Stimulated activated naive CD8-positive, alpha-beta T cell treated with anti-CD3 and anti-CD28 coated beads, Interleukin-15, Interleukin-2, amounts not matched to agents 100 U/mL and 50 U/mL, for 24 hours (primary cell): ENCODE data around the gene FCRL6.

ENCODE experiments used
- ATAC-seq: fragments of 150-1000 bp; cut with Tn5 transposase; one replicate; pipeline ENCODE4 v1.10.0; 2021
- DNase-seq: peaks from one replicate; pipeline ENCODE4 v3.0.0; 2021

The FCRL6 gene, protein sequence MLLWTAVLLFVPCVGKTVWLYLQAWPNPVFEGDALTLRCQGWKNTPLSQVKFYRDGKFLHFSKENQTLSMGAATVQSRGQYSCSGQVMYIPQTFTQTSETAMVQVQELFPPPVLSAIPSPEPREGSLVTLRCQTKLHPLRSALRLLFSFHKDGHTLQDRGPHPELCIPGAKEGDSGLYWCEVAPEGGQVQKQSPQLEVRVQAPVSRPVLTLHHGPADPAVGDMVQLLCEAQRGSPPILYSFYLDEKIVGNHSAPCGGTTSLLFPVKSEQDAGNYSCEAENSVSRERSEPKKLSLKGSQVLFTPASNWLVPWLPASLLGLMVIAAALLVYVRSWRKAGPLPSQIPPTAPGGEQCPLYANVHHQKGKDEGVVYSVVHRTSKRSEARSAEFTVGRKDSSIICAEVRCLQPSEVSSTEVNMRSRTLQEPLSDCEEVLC

DNA sequence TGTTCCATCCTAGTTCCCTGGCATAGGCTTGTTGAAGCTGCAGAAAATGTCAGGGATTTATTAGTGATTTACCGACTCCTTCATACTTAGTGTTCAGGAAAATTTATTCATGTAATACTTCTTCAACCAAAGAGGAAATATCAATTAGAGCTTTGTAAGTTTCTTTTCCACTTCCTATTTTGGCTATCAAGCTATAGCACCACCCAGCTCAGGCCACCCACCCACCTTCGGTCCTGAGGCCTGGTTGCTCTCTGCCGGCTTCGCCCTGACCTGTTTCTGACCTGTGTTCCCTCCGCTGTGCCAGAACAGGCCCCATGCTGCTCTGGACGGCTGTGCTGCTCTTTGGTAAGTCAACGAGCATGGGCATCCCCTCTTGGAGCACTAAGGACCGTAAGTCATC, at the start of gene FCRL6:
TSS of gene FCRL6 (plus strand) at position 250 of the 400 bp plus-strand sequence. CDS start at position 315, 65 bp downstream.
- DNase-seq (no peak), ATAC-seq (no peak)

DNA sequence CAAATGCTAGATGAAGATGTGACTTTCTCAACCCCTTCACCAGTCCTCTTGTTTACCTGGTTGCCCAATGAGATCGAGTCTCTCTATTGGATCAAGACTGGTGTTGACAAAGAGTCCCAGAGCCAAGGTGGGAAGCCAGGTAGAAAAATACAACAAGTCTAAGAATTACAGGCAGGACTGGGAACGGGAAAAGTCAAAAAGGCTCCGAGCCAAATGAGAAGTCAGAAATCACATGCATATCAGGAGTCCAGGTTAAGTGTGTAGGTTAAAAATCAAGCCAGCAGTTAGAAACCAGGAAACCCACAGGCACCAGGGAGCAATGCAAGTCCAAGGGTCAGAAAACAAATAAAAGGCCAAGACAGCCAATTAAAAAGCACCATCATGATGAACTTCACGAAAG, 48.8 kb upstream of the FCRL6 start:
- DNase-seq (no peak), ATAC-seq (no peak)

DNA sequence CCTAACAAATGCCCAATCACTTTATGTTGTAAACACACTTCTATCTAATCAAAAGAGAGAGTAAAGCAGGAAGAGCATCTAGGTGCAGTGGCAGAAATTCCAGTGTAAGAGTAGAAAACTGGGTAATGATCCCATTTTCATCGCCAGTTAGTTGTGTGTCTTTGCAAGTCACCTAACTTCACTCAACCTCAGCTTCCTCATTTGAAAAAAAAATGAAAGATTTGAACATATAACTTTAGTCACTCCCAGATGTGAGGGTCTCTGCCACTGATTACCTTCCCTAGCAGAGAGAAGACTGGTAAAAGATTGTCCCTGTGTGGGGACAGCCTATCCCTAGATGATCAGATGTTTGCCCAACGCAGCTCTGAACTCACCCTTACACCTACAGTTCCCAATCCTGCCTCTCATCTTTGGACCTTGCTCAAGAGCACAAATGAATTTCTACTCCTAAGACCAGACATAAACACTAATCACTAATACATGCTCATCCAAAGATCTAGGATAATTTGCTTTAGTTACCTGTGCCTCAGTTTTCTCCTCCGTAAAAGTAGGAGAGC, 46.6 kb upstream of the FCRL6 start:
- ATAC-seq (no peak), DNase-seq (no peak)

DNA sequence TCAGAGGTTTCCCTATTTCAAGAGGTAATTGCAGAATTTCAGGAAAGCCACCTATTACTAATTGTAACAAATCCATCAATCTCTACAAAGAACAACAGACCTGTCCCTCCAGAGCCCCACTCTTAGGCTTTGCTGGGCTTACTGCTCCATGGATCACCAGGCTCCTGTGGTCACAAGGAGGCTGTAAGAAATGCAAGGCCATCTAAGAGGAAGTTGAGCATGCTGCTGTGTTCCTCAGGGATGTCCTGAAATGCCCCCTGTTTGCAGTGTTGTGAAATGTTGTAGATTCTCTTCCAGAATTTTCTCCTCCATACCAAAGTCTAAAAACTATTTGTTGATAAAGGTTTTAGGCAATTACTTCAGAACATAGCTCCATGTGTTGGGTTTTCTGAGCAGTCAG, 45.8 kb upstream of the FCRL6 start:
- ATAC-seq (no peak), DNase-seq (no peak)

DNA sequence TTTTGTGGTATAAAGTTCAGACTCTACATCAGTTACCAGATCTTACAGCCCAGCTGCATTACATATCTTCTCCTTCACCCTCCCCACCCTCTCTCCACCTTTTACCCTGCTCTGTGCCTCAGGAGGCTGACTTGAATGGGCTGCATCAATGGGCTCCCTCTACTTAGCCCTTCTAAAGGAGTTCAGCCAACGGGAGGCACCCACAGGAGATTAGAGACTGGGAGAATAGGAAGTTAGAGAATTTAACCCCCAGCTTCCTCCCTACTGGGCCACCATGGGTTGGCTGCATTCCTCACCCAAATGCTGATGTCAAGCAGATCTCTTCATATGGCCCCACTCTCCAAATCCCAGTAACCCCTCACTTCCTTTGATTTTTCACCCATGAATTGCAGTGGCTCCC, 38.5 kb upstream of the FCRL6 start:
- DNase-seq = no peak

DNA sequence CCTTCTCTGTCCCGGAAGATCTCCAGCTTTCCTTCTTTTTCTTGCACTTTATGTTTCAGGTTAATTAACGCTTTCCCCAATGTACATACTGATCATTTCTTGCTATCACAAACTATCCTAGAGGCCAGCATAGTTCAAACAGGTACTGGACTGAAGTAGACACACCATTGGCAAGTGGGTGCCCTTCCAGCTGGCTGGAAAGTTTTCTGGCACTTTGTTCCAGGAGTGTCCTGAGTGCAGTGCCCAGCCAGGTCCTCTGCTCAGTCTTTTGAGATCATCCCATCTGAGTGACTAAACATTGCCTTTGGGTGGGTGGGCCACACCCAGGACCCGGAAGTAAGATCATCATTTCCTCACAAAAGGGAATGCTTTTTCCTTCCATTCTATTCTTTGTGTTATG, 36.4 kb upstream of the FCRL6 start:
- DNase-seq (no peak), ATAC-seq (no peak)

More for the DNA sequence above, 38.5 kb upstream of the FCRL6 start:
- ATAC-seq = no peak

DNA sequence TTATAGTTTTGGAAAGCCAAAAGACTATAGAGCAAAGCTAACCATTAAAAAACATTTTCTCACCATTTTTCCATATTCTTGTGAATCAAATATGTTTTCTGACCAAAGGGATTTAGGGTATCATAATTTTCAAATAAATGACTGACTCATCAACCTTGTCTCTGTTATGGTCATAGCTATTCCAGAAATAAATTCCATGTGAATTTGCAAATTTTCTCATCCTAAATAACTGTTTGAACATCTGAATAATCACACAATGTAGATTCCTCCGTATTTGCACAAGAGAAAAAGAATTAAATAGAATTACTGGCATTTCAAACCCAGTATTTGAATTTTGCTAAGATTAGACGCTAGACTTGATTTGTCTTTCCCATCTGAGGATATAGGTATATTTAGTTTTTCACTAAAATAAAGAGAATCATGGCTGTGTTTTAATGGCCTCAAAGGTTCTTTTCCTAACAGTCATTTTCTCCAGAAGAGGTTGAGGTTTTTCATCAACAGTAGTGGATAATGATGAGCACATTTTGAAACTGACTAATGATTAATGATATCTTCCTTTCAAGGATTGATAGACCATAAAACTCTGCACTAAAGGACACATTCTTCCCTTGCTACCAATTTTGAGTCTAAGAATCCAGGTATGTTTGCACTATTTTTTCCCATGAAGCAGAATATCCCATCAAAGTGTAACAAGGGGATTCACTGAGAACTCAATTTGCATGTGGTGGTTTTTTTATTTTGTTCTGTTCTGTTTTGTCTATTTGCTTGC, 30.8 kb upstream of the FCRL6 start:
- DNase-seq (no peak), ATAC-seq (no peak)

DNA sequence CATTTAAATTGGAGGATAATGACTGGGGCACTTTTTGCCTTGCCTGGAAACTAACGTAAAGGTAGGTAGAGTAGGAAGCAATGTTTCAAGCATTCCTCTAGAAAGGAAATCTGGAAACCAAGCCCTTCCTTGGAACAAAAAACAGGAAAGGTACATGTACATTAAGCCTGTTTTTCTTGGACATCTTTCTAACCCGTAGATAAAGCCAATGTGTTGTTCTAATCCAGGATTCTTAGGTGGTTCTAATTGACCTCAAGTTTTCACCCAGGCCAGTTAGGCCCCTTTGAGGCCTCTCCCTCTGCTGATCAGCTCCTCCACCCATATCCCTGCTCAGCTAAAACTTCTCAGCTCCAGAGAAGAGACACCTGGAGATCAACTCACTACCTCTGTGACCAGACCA, 27.7 kb upstream of the FCRL6 start:
- ATAC-seq = no peak
- DNase-seq = no peak

DNA sequence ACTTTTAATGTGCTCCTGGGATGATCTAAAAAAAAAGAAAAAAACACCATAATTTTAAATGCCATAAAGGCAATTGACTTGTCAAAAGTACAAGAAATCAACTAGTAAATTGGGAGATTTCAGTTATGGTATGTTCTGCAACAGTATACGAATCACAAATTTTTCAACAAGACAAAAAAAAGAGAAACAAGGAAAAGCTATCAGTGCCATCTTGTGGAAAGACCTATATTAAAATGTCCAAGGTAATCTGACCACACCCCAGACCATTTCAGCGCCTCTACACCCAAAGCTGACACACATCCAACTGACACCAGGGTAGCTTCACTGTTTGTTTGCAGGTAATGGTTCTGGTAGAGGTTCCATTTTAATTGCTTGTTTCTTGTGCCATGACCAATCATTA, 26.4 kb upstream of the FCRL6 start:
- ATAC-seq (no peak), DNase-seq (no peak)

DNA sequence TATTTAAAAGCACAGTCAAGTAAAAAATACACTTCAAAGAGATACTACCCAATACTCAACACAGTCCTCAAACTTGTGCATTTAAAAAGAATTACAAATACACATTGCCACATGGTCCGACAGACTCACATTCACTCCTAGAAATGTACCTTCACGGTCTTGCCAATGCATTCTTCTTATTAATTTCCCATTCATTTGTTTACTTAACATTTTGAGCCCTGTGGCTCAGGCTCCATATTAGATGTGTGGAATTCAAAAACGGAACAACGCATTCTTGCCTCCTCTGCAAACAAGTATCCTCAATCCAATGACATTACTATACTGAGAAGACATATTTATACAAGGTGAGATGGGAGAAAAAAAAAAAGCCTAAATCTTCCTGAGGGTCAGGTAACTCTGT, 23.9 kb upstream of the FCRL6 start:
- DNase-seq = no peak
- no peak for ATAC-seq

DNA sequence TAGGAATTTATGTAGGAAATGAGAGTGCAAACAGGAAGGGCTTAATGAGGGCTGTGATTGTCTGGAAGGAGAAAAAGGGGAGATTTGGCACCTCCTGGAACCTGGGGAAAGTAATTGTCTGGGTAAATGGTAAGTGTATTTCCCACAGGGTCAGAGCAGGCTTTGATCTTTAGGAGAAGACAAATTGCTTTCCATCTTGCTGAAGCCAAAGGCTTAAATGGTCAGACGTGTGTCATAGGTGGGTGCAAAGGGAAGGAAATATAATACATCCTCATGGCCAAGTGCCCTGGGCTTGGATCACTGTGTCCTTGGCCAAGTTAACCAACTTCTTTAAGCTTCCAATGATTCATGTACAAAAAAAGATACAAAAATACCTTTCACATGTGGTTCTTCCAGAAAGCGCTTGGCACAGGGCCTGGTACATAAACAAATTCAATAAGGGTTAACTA, 22.7 kb upstream of the FCRL6 start:
- ATAC-seq (no peak), DNase-seq (no peak)

DNA sequence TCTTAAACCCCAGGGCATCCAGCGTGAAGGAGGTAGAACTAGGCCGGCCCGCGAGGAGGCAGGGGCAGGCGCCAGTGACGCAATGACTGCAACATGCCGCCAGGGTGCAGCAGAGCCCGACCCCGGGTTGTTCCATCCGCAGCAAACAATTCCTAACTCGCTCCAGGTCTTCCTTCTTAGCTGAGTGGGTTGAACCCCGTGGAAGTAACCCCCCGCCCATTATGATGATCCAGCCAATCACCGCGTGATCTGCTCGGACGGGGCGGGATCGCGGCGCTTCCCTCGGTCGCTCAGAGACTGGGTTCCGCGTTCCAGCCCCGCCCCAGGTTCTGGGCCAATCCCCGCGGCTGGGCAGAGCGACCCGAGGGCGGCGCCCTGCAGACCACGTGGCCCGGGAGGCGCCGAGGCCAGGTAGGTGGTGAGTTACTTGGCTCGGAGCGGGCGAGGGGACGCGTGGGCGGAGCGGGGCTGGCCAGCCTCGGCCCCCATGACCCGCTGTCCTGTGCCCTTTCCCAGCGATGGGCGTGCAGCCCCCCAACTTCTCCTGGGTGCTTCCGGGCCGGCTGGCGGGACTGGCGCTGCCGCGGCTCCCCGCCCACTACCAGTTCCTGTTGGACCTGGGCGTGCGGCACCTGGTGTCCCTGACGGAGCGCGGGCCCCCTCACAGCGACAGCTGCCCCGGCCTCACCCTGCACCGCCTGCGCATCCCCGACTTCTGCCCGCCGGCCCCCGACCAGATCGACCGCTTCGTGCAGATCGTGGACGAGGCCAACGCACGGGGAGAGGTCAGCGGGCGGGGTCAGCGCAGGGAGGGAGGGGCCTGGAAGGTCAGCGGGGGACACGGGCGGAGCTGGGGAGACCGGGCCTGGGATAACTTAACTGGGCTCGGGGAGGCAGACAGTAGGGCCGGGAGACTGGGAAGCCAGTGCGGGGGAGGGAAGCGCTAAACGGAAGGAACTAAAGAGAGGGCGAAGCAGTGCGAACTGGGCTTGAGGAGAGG, 21.3 kb upstream of the FCRL6 start, which contains the start of gene DUSP23:
TSS of gene DUSP23 (plus strand) at position 380 of the 1,000 bp plus-strand sequence. CDS start at position 519, 139 bp downstream.
- DNase-seq = peak; percentile 94
- ATAC-seq = peak; percentile 98

DNA sequence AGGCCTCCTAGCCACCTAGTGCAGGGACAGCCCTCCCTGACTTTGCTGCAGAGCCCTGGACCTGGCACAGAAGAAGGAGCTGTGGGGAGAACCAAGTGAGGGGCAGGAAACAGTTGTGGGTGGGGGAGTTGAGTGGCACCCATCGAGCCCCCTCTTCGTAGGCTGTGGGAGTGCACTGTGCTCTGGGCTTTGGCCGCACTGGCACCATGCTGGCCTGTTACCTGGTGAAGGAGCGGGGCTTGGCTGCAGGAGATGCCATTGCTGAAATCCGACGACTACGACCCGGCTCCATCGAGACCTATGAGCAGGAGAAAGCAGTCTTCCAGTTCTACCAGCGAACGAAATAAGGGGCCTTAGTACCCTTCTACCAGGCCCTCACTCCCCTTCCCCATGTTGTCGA, 20.2 kb upstream of the FCRL6 start:
- ATAC-seq = no peak

DNA sequence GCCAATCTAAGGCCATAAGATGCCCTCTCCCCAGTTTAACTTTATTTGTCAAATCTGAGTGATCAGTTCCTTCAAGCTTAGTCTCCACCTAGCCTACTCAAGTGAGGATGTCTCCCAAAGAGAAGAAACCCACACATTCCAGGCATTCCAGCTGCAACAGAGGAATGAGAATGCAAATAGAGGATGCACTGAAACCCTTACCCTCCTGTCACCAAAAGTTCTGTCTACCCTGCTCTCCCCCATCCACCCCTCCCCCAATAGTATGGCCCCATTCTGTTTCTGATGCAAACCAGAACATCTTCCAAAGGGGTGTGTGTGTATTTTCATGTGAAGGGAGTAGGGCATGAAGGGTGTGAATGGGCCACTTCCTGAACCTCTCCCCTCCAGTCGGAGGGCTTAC, 18.4 kb upstream of the FCRL6 start:
- ATAC-seq = no peak
- DNase-seq = no peak

More for the DNA sequence above, 20.2 kb upstream of the FCRL6 start:
- DNase-seq = no peak

DNA sequence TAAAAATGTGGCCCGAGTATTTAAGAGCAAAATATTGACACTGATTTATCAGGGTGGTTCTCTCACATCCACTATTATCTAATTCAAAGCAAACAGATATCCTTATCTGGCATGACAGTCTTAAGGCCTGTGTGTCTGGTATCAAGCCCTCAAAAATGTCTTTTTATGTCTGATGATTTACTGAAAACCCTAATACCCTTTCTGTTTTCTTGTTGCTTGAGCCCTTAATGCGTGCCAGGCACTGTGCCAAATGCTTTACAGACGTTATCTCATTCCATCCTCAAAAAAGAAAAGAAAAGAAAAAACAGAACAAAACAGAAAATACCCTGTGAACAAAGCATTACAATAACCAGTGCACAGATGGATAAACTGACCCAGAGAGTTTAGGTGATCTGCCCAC, 15.7 kb upstream of the FCRL6 start:
- DNase-seq = no peak

DNA sequence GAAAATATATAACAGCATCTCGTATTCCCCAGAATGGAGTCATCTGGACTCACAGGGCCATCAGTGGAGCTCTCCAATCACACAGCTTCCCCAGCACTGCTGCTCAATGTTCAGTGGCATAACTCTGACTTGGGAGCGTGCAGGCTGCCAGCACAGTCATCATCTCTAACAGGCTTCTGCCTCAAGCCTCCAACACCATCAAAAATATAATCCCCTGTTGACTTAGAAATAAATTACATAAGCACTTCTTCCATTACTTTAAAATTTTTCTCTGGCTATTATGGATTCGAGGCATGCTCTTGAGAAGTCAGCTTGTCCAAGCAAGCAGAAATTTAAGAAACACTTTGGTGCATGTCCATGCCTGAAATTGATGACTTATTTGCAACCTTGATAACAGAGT, 15.2 kb upstream of the FCRL6 start:
- ATAC-seq (no peak), DNase-seq (no peak)

More for the DNA sequence above, 15.7 kb upstream of the FCRL6 start:
- ATAC-seq = no peak

DNA sequence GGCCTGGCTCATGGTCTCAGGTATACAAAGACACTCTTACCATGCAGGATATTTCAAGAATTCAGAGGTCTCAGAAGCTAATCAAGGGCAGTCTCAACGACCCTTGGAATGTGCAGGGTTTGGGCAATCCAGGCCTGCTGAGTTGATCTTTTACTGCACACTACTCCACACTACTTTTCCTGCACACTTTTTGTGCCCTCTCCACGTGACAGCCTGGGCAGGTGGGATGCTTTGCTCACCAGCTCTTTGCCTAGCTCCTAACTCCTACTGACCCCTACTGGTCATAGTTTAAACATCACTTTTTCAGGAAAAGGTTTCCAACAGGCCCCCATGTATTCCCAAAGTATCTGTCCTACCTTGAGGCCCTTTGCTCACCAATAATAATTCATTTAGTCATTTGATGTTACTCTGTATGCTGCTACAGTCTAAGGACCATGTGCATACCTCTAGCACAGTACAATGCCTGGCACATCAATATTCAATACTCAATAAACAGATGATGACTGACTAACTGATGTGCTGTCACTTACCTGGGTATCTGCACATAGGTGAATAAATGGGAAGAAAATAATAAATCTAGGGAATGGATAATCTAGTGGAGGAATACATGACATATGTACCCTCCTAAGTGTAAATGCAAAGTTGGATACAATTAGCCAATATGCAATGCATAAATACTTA, 11.8 kb upstream of the FCRL6 start:
- DNase-seq (no peak), ATAC-seq (no peak)

DNA sequence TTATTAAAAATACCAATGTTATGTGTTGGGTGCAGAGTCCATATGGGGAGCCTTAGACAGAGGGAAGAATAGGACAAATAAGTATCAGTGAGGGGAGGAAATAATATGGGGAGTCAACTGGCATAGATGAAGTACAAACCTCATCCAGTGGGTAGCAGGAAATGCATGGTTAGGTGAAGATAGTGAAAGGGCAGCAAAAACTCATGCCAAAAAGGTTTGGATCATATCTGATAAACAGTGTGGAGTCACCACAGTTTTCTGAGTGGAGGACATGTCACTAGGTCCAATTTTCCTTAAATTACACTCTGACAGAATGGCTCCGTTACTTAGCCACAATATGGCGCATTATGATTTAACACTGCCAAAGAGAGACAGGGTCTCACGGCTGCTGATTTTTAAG, 11.1 kb upstream of the FCRL6 start:
- DNase-seq (no peak), ATAC-seq (no peak)

DNA sequence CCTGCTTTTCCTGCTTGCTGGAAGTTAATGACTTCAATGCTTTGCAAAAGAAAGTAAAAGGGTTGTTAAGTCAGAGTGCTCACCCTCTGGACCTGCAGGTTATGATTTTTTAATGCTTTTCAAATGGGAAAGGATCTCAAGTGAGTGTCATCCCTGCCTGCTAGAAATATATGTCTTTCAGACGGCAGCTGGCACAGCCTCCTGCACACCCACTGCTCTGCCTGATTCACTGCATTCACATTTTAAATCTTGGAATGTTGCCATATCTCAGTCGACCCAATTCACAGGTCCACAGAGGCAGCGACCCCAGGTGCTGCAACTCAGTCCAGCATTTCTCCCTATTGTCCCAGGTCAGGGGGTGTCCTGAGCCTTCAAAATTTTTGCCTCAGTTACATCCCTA, 10.7 kb upstream of the FCRL6 start:
- ATAC-seq (no peak), DNase-seq (no peak)

DNA sequence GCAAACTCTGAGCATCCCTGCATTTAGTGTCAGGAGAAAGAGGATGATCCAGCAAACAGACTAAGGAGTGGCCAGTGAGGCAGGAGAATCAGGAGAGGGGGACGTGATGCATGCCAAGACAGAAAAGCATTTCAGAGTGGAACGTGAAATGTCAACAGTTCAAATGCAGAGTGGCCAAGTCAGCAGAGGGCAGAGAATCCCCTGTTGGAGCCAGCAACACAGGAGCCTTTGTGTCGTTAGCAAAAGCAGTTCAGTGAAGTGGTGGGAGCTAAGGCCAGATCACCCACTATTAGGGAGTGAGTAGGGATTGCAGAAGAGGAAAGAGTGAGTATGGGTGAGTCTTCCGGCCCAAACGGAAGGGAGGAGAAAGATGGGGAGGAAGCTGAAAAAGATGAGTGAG, 6.6 kb upstream of the FCRL6 start:
- DNase-seq = no peak

DNA sequence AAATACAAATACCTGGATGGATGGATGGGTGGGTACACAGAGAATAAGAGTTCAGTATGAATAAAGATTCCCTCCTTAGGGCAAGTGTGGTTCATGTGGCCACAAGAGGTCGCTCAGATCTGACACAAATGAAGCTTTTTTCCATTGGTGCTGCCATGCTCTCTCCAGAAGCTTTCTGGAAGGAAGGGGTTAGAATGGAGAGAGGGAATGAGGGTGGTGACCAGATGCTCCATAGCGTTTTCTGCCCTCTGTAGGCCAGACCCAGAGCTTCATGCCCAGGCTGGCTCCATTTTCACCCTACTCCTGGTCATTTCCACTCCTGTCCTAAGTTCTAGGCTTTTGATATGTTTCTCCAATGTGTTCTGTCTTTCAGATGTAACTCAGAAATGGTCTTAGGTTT, 3.3 kb upstream of the FCRL6 start:
- DNase-seq (peak; percentile 52), ATAC-seq (peak; percentile 55)

More for the DNA sequence above, 6.6 kb upstream of the FCRL6 start:
- ATAC-seq = no peak
